Heart left ventricle (tissue), 13 donors: ENCODE data around the gene P2RX7.

Source experiments
- CTCF ChIP-seq, 12 donors: fragments of 200-600 bp; sonication (generic) in 4 of 12; IDR thresholded peaks; one replicate each; pipeline versions ENCODE4 v1.5.0 to v1.8.0; 2018 to 2022; ENCODE audit warnings: antibody characterized with exemption in 12 of 12, mild to moderate bottlenecking in 5 of 12
- POLR2A ChIP-seq, 2 donors: fragments of 450-650 bp; IDR thresholded peaks; one replicate each; pipeline ENCODE4 v1.6.1; 2017; ENCODE audit warnings: antibody characterized with exemption in 2 of 2, mild to moderate bottlenecking in 2 of 2, moderate library complexity in 2 of 2
- donor health status: ischemic (EF 13 %, LVEDD 7.1; RV severe dilation, severe dysfunction).
- donor health status: DM: no; HTN: yes; CAD: no.
- donor health status: DM: no; HTN: no; CAD: no.
- donor health status: ischemic (EF 25% LVEDD 6.9; RV normal size, moderate dysfunction).
- donor health status: ischemic (EF 25% LVEDD 5.7; RV mildly dilated, moderate dysfunction).
- donor health status: ischemic (EF 35%, LVEDD 5.7; RV mildly dilated, moderate dysfunction).
- donor health status: nonischemic (EF 11% LVEDD 7.7; RV severe dilation, severe dysfunction).
- donor health status: DM: yes; HTN: yes; CAD: no.
- donor health status: PGD.
- donor health status: ischemic (EF 29% LVEDD 5.4; RV normal size, mild dysfunction).
- donor health status: nonischemic (EF 23%, LVEDD 6.1; RV moderate dilation, normal function).

GRCh38 chr12:121214166-121214777, 81.6 kb downstream of the P2RX7 start:
- TF ChIP-seq CTCF (IDR thresholded peaks at IDR 0.05): no peak
- no peak for TF ChIP-seq POLR2A (IDR thresholded peaks at IDR 0.05)
